Measurements from ENCODE around the gene GPR146. TPM values are rescaled to one million over a fixed set of nuclear protein-coding genes. Genes with fewer than 3 reads are reported as not detected.

The GPR146 gene
- total and polyA plus RNA-seq, 2 experiments from 2014 or later: 2.6 to 5.2 TPM

DNA sequence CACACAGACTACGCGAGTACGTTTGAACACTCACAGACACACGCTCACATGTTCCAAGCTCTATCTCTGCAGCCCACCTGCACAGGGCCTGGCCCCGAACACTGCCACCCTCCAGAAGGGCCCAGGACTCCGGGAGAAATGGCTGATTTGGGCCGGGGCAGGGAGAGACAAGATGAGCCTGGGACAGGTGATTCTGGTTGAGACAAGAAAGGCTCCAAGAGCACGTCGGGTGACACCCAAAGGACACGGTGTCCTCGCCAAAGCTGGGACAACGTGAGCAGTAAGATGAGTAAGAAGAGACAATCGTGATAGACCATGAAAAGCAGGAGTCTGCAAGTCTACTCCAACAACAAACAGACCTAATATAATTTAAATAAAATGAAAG, 52.8 kb downstream of the GPR146 start:
- TF ChIP-seq CTCF (IDR thresholded peaks at IDR 0.05; ENCODE audit: poor library complexity): no peak
- TF ChIP-seq EZH2phosphoT487 (IDR thresholded peaks at IDR 0.05; ENCODE audit: low read depth, severe bottlenecking, unreplicated experiment): no peak
- Histone ChIP-seq H3K4me1 (ENCODE audit: insufficient read depth) (peaks cover 26% of the 10 kb centered on the region), H3K27me3 (no peaks in the 10 kb centered on the region), H3K79me2 (peaks cover 5% of the 10 kb centered on the region), H4K20me1 (ENCODE audit: insufficient read depth, poor library complexity, severe bottlenecking) (no peaks in the 10 kb centered on the region), H3K36me3 (replicated peaks; ENCODE audit: insufficient read depth, low read depth) (no peaks in the 10 kb centered on the region), H2AFZ (no peak overlapping the region), H3K9me3 (ENCODE audit: low read depth) (no peaks in the 10 kb centered on the region), H3K9me2 (replicated peaks; ENCODE audit: insufficient read depth) (no peaks in the 10 kb centered on the region), H3K4me2 (no peak overlapping the region), H3K27ac (no peak overlapping the region), H3K4me3 (no peak overlapping the region)
- WGBS (ENCODE audit: low lambda C conversion rate, missing lambda C conversion rate): 92% methylated on average over 13 of the region's 13 CpGs
- DNase-seq (ENCODE audit: low spot score): no peak

- Histone ChIP-seq H3K9me3 (ENCODE audit: low read depth) (no peaks in the 10 kb centered on the region), H3K4me1 (ENCODE audit: insufficient read depth) (peaks cover 21% of the 10 kb centered on the region), H4K20me1 (ENCODE audit: insufficient read depth, poor library complexity, severe bottlenecking) (no peaks in the 10 kb centered on the region), H3K27me3 (no peaks in the 10 kb centered on the region), H3K4me2 (no peak overlapping the region), H3K4me3 (no peak overlapping the region), H3K36me3 (replicated peaks; ENCODE audit: insufficient read depth, low read depth) (no peaks in the 10 kb centered on the region), H3K79me2 (peaks cover 5% of the 10 kb centered on the region), H3K9me2 (replicated peaks; ENCODE audit: insufficient read depth) (no peaks in the 10 kb centered on the region), H2AFZ (no peak overlapping the region), H3K27ac (no peak overlapping the region)
- WGBS (ENCODE audit: low lambda C conversion rate, missing lambda C conversion rate): 92% methylated on average over 35 of the region's 43 CpGs
- no peak for TF ChIP-seq EZH2 (IDR thresholded peaks at IDR 0.05; ENCODE audit: borderline replicate concordance)
- TF ChIP-seq EZH2phosphoT487 (IDR thresholded peaks at IDR 0.05; ENCODE audit: low read depth, severe bottlenecking, unreplicated experiment): no peak
- no peak for TF ChIP-seq CTCF (IDR thresholded peaks at IDR 0.05; ENCODE audit: poor library complexity)
- no peak for DNase-seq (ENCODE audit: low spot score)
These were observed 54.2 kb downstream of the GPR146 start for GRCh38 chr7:1098243-1099153.

DNA sequence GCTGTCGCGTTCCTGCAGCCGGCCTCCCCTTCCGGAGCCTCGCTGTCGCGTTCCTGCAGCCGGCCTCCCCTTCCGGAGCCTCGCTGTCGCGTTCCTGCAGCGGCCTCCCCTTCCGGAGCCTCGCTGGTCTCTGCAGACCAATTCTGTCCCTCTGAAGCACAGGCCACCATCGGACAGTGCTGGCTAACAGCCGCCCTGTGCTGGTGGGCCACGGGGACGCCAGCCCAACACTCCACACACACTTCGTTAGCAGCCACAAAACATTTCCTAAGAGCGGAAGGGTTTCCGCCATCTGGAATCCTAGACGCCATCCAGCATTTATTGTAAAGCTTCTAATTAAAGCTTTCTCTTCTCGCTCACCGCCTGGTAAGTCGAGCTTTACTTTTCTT, 54.8 kb downstream of the GPR146 start:
- Histone ChIP-seq H3K4me3 (no peak overlapping the region), H3K27me3 (no peaks in the 10 kb centered on the region), H3K79me2 (peaks cover 5% of the 10 kb centered on the region), H3K36me3 (replicated peaks; ENCODE audit: insufficient read depth, low read depth) (no peaks in the 10 kb centered on the region), H3K4me2 (no peak overlapping the region), H3K9me3 (ENCODE audit: low read depth) (no peaks in the 10 kb centered on the region), H4K20me1 (ENCODE audit: insufficient read depth, poor library complexity, severe bottlenecking) (no peaks in the 10 kb centered on the region), H2AFZ (no peak overlapping the region), H3K9me2 (replicated peaks; ENCODE audit: insufficient read depth) (no peaks in the 10 kb centered on the region), H3K4me1 (ENCODE audit: insufficient read depth) (peaks cover 21% of the 10 kb centered on the region), H3K27ac (no peak overlapping the region)
- 96% methylated on average over 18 of the region's 26 CpGs for WGBS (ENCODE audit: low lambda C conversion rate, missing lambda C conversion rate)
- TF ChIP-seq CTCF (IDR thresholded peaks at IDR 0.05; ENCODE audit: poor library complexity) (no peak), EZH2 (IDR thresholded peaks at IDR 0.05; ENCODE audit: borderline replicate concordance) (no peak), EZH2phosphoT487 (IDR thresholded peaks at IDR 0.05; ENCODE audit: low read depth, severe bottlenecking, unreplicated experiment) (no peak)
- DNase-seq (ENCODE audit: low spot score): no peak
